ENCODE data around the gene HOXB4.
"Not testable (repeated sequence)": the region's sequence is repeated elsewhere in the genome, so short reads cannot be mapped to it uniquely, and the experiment has no call there.

Gene HOXB4

DNA sequence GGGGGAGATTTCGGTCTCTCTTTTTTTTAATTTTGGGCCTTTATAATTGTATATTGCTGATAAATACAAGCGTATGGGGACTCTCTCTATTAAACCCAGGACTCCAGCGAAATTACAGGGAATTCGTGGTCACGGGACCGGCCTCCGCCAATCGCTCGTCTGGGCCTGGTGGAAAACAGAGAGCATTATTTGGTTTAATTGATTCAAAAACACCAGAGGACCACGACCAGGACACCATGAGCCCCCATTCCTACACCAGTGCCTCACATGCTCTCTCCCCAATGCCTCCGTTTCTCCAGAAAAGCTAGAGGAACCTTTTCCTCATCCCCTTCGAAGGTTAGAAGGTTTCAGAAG is 33.2 kb downstream of the HOXB4 start, which contains the start of gene HOXB2:
Gene HOXB2 (minus strand): TSS at position 88 of the 354 bp plus-strand sequence. CDS start 198 bp downstream, outside the sequence.
- DNase-seq = no peak

DNA sequence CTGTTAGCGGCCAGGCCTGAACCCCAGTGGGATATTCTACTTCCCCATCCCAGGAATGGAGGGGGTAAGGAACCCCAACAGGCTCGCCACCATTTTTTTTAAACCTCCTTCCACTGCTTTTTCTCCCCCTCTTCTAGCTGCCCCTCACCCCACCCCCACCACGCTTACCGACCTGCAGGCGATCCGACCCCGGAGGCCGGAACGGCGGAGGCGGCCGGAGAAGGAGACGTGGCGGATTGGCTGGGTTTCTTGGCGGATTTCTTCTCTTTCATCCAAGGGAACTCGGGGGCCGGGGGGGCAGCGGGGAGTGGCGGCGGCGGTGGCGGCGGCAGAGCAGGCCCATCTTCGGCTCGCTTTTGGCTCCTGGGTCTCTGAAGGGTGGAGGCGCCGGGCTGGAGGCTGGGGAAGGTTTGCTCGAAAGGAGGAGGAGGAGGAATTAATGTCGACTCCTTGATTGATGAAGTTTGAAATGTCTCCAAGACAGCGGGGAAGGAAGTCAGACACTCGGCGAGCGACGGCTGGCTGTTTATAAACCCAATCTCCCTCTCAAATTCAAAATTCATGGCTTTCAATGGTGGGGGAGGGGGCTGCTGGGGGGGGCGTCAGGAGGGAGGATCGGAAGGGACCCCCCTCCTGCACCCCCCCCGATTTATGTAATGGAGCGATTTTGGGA is 33.7 kb downstream of the HOXB4 start:
- peak; percentile 19 to 51 for DNase-seq

- peak in 1 of 2 donors; percentile 18 for DNase-seq
These were observed 34.2 kb downstream of the HOXB4 start for GRCh38 chr17:48543854-48544348.

DNA sequence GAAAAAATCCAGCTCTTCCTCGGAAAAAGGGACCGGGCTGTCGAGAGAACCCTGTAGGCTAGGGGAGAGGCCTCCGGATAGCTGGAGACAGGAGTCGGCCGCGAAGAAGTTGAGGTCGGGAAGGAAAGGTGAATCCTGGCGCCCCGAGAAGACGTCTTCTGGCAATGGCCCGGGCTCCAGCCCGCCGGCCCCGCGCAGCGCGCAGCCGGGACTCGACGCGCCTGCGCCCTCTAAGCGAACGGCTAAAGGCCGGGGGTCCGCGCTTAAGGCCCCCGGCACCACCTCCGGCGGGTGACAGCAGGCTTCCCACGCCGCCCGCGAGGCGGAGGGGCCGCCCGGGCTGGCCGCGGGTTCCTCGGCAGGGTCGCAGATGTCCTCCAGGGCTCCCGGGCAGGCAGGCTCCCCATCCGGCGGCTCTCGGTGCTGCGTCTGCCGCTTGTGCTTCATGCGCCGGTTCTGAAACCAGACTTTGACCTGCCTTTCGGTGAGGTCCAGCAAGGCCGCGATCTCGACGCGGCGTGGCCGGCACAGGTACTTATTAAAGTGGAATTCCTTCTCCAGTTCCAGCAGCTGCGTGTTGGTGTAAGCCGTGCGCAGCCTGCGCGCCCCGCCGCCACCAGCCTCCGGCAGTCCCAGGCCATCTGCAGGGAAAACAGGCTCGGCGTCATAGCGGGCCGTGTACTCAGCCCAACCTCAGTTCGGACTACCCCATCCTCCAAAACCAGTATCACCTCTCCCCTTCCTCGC is 34.9 kb downstream of the HOXB4 start:
- peak; percentile 55 to 70 for DNase-seq

- no peak for DNase-seq
These were observed 35.4 kb downstream of the HOXB4 start for GRCh38 chr17:48542698-48543106.

- DNase-seq = peak in 1 of 2 donors; percentile 30
These were observed 36.0 kb downstream of the HOXB4 start for GRCh38 chr17:48542114-48542656.

- peak; percentile 36 to 46 for DNase-seq
These were observed 36.5 kb downstream of the HOXB4 start for GRCh38 chr17:48541577-48542113.

DNA sequence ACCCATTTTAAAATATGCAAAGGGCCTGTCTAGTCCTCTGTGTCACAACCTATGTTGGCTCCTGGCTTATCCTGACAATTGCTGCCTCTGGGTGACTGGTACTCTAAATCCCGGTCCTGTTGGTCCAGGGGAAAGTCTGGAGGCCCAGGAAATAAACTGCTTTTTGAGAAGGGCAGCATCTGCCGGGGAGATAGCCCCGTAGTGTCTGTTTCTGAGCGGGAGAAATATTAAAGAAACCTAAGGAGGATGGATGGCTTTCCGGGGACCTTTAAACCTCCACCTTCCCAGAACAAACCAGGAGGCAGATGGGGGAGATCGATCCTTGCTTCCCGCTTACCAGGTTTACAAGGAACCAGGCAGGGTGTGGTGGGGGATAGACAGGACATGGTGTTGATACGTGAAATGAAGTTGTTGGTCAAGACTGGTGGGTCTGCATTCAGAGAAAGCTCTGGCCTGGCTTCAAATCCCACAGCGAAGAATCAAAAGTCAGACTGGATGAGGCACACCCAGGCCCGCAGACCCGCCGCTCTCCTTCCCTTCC is 37.0 kb downstream of the HOXB4 start:
- peak in 1 of 2 donors; percentile 4 for DNase-seq

DNA sequence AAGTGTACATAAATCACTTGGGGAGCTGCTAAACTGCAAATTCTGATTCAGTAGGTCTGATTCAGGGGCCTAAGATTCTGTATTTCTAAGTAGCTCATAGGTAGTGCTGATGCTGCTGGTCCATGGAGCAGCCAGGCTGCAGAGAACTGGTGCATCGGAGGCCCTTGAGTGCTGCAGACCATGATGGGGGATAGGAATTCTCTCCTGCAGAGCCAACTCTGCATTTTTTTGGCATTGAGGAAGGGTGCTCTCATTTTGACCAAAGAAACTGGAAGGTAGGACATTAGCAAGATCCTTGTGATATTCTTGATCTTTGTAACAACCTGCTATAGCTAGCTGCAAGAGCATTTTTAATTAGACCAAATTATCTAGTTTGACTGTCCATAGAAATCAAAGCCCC is 37.9 kb downstream of the HOXB4 start:
- DNase-seq = no peak

GRCh38 chr17:48539177-48539576 is 39.0 kb downstream of the HOXB4 start:
- no peak for DNase-seq

DNA sequence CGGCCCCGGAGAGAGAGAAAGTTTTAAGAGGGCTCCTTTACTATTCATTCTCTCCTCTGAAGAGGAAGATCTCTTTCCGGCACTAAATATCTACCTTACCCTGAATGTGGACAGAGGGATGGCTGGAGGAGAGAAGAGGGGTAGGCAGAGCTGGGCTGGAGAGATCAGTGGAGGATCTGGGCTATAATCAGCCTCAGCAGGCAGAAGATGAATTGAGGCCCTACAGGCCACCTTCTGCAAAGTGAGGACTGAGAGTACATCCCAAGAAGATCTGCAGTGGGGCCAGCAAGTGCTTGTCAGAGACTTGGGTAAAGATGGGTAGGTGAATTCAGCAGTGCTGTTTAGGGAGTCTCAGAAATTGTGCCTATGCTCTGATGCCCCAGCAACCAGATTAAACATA is 40.8 kb downstream of the HOXB4 start:
- no peak for DNase-seq

- DNase-seq = not testable (repeated sequence)
These were observed 42.2 kb downstream of the HOXB4 start for GRCh38 chr17:48535793-48536559.

DNA sequence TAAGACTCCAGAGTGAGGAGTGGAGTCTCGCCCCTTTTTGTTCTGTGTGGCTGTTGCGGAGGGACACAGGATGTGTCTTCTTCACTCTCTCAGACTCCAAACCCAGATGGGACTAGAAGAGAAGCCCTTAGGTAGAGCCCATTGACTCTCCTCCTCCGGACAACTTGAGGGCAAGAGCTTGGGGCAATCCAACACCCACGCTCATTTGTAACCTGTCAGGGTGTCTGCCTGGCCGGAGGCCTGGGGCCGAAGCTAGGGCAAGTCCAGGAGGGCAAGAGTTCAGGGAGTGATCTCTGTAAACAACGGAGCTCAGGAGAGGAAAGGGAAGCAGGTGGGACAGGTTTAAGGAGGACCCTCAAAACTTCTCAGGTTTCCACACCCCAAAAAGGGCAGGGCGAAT is 45.9 kb downstream of the HOXB4 start:
- no peak for DNase-seq

GRCh38 chr17:48530887-48531272 is 47.3 kb downstream of the HOXB4 start, which contains the start of gene HOXB1:
HOXB1 (minus strand) TSS chr17:48531011; CDS start chr17:48530904, 107 bp downstream.
- no peak for DNase-seq

- no peak for DNase-seq
These were observed 47.8 kb downstream of the HOXB4 start for GRCh38 chr17:48530208-48530886.

- no peak for DNase-seq
These were observed 48.5 kb downstream of the HOXB4 start for GRCh38 chr17:48529683-48530009.

GRCh38 chr17:48528936-48529682 is 49.0 kb downstream of the HOXB4 start:
- DNase-seq = no peak

DNA sequence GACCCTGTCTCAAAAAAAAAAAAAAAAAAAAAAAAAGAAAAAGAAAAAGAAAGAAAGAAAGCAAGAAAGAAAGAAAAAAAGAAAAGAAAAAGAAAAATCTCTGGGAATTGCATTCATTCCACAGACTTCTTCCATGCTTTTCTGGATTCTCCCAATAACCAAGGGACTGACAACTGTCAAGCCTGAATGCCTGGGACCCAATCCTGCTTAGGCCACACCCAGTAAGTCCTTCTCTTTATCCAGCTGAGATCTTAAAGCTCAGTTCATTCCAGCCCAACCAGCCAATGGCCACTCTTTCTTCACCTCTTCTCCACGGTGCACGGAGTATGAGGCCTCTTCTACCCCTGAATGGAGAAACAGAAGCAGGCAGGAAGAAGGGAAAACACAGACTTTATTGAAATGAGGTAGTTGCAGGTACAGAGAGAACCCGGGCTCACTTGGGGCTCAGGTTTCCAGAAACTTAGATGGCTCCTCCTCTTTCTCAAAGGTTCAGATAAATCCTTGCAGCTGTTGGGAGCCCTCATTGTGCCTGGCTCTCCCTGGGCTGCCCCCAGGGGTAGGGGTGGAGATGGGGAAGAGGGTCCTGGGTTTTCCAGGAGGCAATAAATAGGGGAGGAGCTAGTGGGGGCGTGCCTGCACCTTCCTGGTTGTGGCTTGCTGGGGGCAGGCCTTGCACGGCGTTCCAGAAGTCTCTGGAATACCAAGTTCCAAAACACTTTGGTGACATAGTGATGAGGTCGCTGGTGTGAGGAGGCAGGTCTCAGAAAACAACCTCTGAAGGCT is 49.8 kb downstream of the HOXB4 start:
- DNase-seq = no peak

GRCh38 chr17:48527547-48527932 is 50.6 kb downstream of the HOXB4 start:
- no peak for DNase-seq

All from CD4-positive, alpha-beta T cell treated with Interleukin-1 beta for 1 hour (primary cell).